Mesenchymal stem cell (in vitro differentiated cells and primary cell): ENCODE results near the gene FYN.

Experiments
- DNase-seq: peaks from one replicate; pipeline ENCODE4 v3.0.0-alpha.2; 2013
- H2AFZ ChIP-seq: one replicate; pipeline ENCODE4 v1.6.1; 2013; ENCODE audit warnings: low read depth, mild to moderate bottlenecking, control low read depth, inconsistent platforms, low read length, moderate library complexity
- H2AK5ac ChIP-seq: 2 replicates; pipeline ENCODE4 v1.6.1; 2013; ENCODE audit warnings: low read length, moderate library complexity, mild to moderate bottlenecking, inconsistent platforms; ENCODE audit not compliant: severe bottlenecking
- H2BK120ac ChIP-seq: one replicate; pipeline ENCODE4 v1.6.1; 2013; ENCODE audit warnings: low read depth, mild to moderate bottlenecking, inconsistent platforms, low read length, moderate library complexity
- H2BK12ac ChIP-seq, 2 experiments: one replicate each; pipeline ENCODE4 v1.6.1; 2013; ENCODE audit warnings: inconsistent platforms in 2 of 2, low read length in 2 of 2, mild to moderate bottlenecking in 2 of 2, moderate library complexity in 2 of 2, control low read depth in 1 of 2
- H2BK15ac ChIP-seq: one replicate; pipeline ENCODE4 v1.6.1; 2013; ENCODE audit warnings: mild to moderate bottlenecking, low read depth, inconsistent platforms; ENCODE audit not compliant: poor library complexity, severe bottlenecking
- H2BK5ac ChIP-seq: 2 replicates; pipeline ENCODE4 v1.6.1; 2013; ENCODE audit warnings: low read depth, mild to moderate bottlenecking, low read length, control low read depth, inconsistent platforms; ENCODE audit not compliant: poor library complexity, severe bottlenecking
- H3K14ac ChIP-seq, 2 experiments: one replicate each; pipeline ENCODE4 v1.6.1; 2013; ENCODE audit warnings: inconsistent platforms in 2 of 2, low read length in 2 of 2, control low read depth in 1 of 2, mild to moderate bottlenecking in 1 of 2, moderate library complexity in 1 of 2
- H3K18ac ChIP-seq, 2 experiments: one replicate each; pipeline ENCODE4 v1.6.1; 2013; ENCODE audit warnings: inconsistent platforms in 2 of 2, low read length in 2 of 2, control low read depth in 1 of 2, low read depth in 1 of 2, mild to moderate bottlenecking in 1 of 2
- H3K23ac ChIP-seq, 2 experiments: one replicate each; pipeline ENCODE4 v1.6.1; 2013; ENCODE audit warnings: inconsistent platforms in 2 of 2, low read length in 2 of 2, mild to moderate bottlenecking in 2 of 2, moderate library complexity in 2 of 2, control low read depth in 1 of 2
- H3K27ac ChIP-seq: 2 replicates; pipeline ENCODE4 v1.5.1; 2013; ENCODE audit warnings: mild to moderate bottlenecking, moderate library complexity, low read length, control low read depth, inconsistent platforms; ENCODE audit not compliant: poor library complexity, severe bottlenecking
- H3K27me3 ChIP-seq, 2 experiments: 2 replicates each; pipeline versions ENCODE4 v1.6.1 to v1.7.0; 2013; ENCODE audit warnings: low read length in 2 of 2, mild to moderate bottlenecking in 2 of 2, moderate library complexity in 2 of 2, control low read depth in 1 of 2, inconsistent platforms in 1 of 2; ENCODE audit not compliant: control insufficient read depth in 1 of 2, insufficient read depth in 1 of 2
- H3K36me3 ChIP-seq, 2 experiments: 2 replicates each; pipeline versions ENCODE4 v1.6.1 to v1.7.0; 2013; ENCODE audit warnings: low read length in 2 of 2, control low read depth in 1 of 2, inconsistent platforms in 1 of 2, low read depth in 1 of 2, mild to moderate bottlenecking in 1 of 2; ENCODE audit not compliant: insufficient read depth in 2 of 2, control insufficient read depth in 1 of 2
- H3K4ac ChIP-seq, 2 experiments: one replicate each; pipeline ENCODE4 v1.6.1; 2013; ENCODE audit warnings: inconsistent platforms in 2 of 2, low read length in 2 of 2, mild to moderate bottlenecking in 2 of 2, moderate library complexity in 2 of 2, control low read depth in 1 of 2, low read depth in 1 of 2
- H3K4me1 ChIP-seq: 2 replicates; pipeline ENCODE4 v1.6.1; 2013; ENCODE audit warnings: low read depth, low read length, control low read depth; ENCODE audit not compliant: control insufficient read depth, insufficient read depth
- H3K4me2 ChIP-seq: 2 replicates; pipeline ENCODE4 v1.6.1; 2013; ENCODE audit warnings: low read length, mild to moderate bottlenecking, inconsistent platforms; ENCODE audit not compliant: poor library complexity, severe bottlenecking
- H3K4me3 ChIP-seq, 2 experiments: 2 replicates each; pipeline versions ENCODE4 v1.5.1 to v1.7.0; 2013; ENCODE audit warnings: low read length in 2 of 2, mild to moderate bottlenecking in 2 of 2, control low read depth in 1 of 2, low read depth in 1 of 2; ENCODE audit not compliant: insufficient read depth in 1 of 2
- H3K79me1 ChIP-seq: replicated peaks from 2 replicates; pipeline ENCODE4 v1.6.1; 2013; ENCODE audit warnings: mild to moderate bottlenecking, control low read depth, low read length, inconsistent platforms; ENCODE audit not compliant: poor library complexity, severe bottlenecking
- H3K9ac ChIP-seq: 2 replicates; pipeline ENCODE4 v1.7.0; 2013; ENCODE audit warnings: mild to moderate bottlenecking, low read length, moderate library complexity
- H3K9me3 ChIP-seq: 2 replicates; pipeline ENCODE4 v1.7.0; 2013; ENCODE audit warnings: mild to moderate bottlenecking, low read length; ENCODE audit not compliant: control insufficient read depth
- H4K8ac ChIP-seq: one replicate; pipeline ENCODE4 v1.6.1; 2013; ENCODE audit warnings: inconsistent platforms, mild to moderate bottlenecking, low read length, moderate library complexity
- H4K91ac ChIP-seq: one replicate; pipeline ENCODE4 v1.6.1; 2013; ENCODE audit warnings: mild to moderate bottlenecking, low read length, inconsistent platforms
- WGBS: methylation state at CpG from one replicate; pipeline ENCODE4 v1.1.7; 2013; ENCODE audit warnings: mixed read lengths; 5-methylcytosine and 5-hydroxymethylcytosine counted together

The FYN gene

GRCh38 chr6:111842271-111842822 is 30.9 kb downstream of the FYN start:
- H3K23ac ChIP-seq: no peak overlapping the region
- H3K18ac ChIP-seq: peak overlapping the region; percentile 40 to 79
- no peak overlapping the region for H3K4me3 ChIP-seq
- no peaks in the 10 kb centered on the region for H3K27me3 ChIP-seq
- H3K4ac ChIP-seq: peak overlapping the region; percentile 57 to 84
- no peak for DNase-seq
- H2BK15ac ChIP-seq: no peak overlapping the region
- peak overlapping the region; percentile 14 to 72 for H2BK12ac ChIP-seq
- H2AFZ ChIP-seq: no peak overlapping the region
- H3K4me2 ChIP-seq: peak overlapping the region; percentile 21
- no peak overlapping the region for H3K9ac ChIP-seq
- peaks cover 0 to 59% of the 10 kb centered on the region in 2 experiments for H3K36me3 ChIP-seq
- peak overlapping the region; percentile 6 for H2BK120ac ChIP-seq
- H2AK5ac ChIP-seq: peak overlapping the region; percentile 85
- peak overlapping the region; percentile 78 for H3K27ac ChIP-seq
- H4K91ac ChIP-seq: peak overlapping the region; percentile 48
- 90% methylated on average over 9 of the region's 9 CpGs for WGBS
- H3K4me1 ChIP-seq: peaks cover 27% of the 10 kb centered on the region
- peak overlapping the region in 1 of 2 experiments; percentile 56 for H3K14ac ChIP-seq
- H3K79me1 ChIP-seq: peaks cover 23% of the 10 kb centered on the region
- peak overlapping the region; percentile 9 for H2BK5ac ChIP-seq
- H3K9me3 ChIP-seq: no peaks in the 10 kb centered on the region
- H4K8ac ChIP-seq: peak overlapping the region; percentile 86

- Histone ChIP-seq H2BK12ac (peak overlapping the region in 1 of 2 experiments; percentile 14), H2BK15ac (no peak overlapping the region), H2AFZ (no peak overlapping the region), H3K18ac (peak overlapping the region in 1 of 2 experiments; percentile 40), H3K9ac (no peak overlapping the region), H3K14ac (no peak overlapping the region), H3K4ac (peak overlapping the region in 1 of 2 experiments; percentile 84), H3K4me1 (peaks cover 24% of the 10 kb centered on the region), H4K8ac (peak overlapping the region; percentile 86), H3K4me3 (no peak overlapping the region), H4K91ac (peak overlapping the region; percentile 48), H3K4me2 (no peak overlapping the region), H2BK120ac (peak overlapping the region; percentile 6), H3K9me3 (no peaks in the 10 kb centered on the region), H3K79me1 (peaks cover 21% of the 10 kb centered on the region), H3K27me3 (no peaks in the 10 kb centered on the region), H2BK5ac (no peak overlapping the region), H3K23ac (no peak overlapping the region), H3K27ac (peak overlapping the region; percentile 78), H3K36me3 (peaks cover 0 to 62% of the 10 kb centered on the region in 2 experiments), H2AK5ac (peak overlapping the region; percentile 85)
- DNase-seq: no peak
- WGBS: 45% methylated on average over 5 of the region's 6 CpGs
Observed at GRCh38 chr6:111841822-111842221, 31.4 kb downstream of the FYN start.

DNA sequence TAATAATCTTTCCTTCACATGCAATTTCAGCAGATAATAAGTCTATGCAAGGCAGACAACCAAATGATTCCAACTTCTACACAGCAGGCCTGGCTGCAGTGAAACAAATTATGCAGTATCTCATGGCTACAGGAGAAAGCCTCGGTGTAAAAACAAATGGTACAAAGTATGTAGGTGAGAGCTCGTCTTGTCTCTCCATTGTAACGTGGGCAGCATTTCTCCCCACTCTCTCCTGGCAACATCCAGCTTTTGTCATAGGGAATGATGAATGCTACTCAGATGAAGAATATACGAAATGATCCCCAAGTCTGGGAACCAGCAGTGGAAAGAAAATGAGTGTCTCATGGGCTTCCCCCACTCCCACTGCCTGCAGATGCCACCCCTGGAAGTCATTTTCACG is 32.4 kb downstream of the FYN start:
- Histone ChIP-seq H3K36me3 (peaks cover 0 to 62% of the 10 kb centered on the region in 2 experiments), H3K27me3 (no peaks in the 10 kb centered on the region), H3K4me3 (no peak overlapping the region), H2AFZ (no peak overlapping the region), H3K79me1 (peaks cover 16% of the 10 kb centered on the region), H4K91ac (no peak overlapping the region), H3K18ac (no peak overlapping the region), H3K4me2 (no peak overlapping the region), H2AK5ac (peak overlapping the region; percentile 75), H3K4me1 (peaks cover 21% of the 10 kb centered on the region), H2BK120ac (no peak overlapping the region), H3K27ac (no peak overlapping the region), H3K23ac (no peak overlapping the region), H3K14ac (no peak overlapping the region), H4K8ac (no peak overlapping the region), H2BK5ac (no peak overlapping the region), H3K9me3 (no peaks in the 10 kb centered on the region), H3K4ac (no peak overlapping the region), H2BK12ac (peak overlapping the region in 1 of 2 experiments; percentile 29), H2BK15ac (no peak overlapping the region), H3K9ac (no peak overlapping the region)
- WGBS: 97% methylated on average over 3 of the region's 5 CpGs
- no peak for DNase-seq

DNA sequence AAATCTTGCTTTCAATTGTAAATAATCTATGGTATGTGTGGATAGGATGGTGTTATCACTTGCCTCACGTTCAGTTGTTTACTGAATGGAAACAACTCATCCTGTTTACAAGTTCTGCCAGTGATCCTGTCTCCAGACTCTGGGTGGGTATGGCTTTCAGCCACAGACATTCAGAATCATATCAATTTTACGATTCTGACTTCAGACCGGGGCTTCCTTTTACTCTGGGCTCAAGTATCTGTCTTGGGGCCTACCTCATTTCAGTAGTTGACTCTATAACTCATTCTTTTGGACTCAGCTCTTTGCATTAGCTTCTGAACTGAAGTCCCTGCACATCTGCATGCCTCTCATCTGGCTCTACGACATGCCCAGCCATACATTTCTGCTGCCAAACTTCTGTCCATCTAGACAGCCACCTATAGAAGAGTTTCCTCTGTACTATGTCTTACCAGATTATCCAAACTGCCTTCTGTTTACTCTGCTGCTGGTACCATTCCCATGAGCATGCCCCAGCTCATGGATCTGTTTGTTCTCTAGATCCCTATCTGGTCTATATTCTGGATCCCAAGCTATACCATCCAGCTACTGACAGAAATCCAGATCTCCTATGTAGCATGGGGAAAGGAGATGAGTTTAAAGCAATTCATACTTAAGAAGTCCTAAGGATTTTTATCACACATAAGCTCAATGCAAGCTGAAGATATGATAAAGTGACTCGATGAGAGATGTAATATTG is 34.3 kb downstream of the FYN start:
- Histone ChIP-seq H4K91ac (no peak overlapping the region), H3K4me2 (no peak overlapping the region), H2AFZ (no peak overlapping the region), H3K27me3 (no peaks in the 10 kb centered on the region), H2BK120ac (no peak overlapping the region), H3K18ac (no peak overlapping the region), H2BK5ac (no peak overlapping the region), H3K27ac (no peak overlapping the region), H4K8ac (no peak overlapping the region), H3K4me3 (no peak overlapping the region), H2AK5ac (no peak overlapping the region), H3K4ac (no peak overlapping the region), H2BK12ac (no peak overlapping the region), H3K9ac (no peak overlapping the region), H2BK15ac (no peak overlapping the region), H3K9me3 (no peaks in the 10 kb centered on the region), H3K23ac (no peak overlapping the region), H3K36me3 (peaks cover 4 to 48% of the 10 kb centered on the region in 2 experiments), H3K79me1 (peaks cover 23% of the 10 kb centered on the region), H3K4me1 (peaks cover 11% of the 10 kb centered on the region), H3K14ac (no peak overlapping the region)
- no peak for DNase-seq
- WGBS: 28% methylated on average over 4 of the region's 5 CpGs
